ENCODE measurements around the gene TIE1. TPM values are rescaled to one million over a fixed set of nuclear protein-coding genes. Genes with fewer than 3 reads are reported as not detected.

Gene TIE1
- 0.17 and 5.5 TPM in 2 replicates for total RNA-seq

GRCh38 chr1:43300378-43301094, at the start of gene TIE1:
Gene TIE1, plus strand, starts transcription at chr1:43300982. Its CDS starts 90 bp downstream, at chr1:43301072.

GRCh38 chr1:43269627-43270375, 31.0 kb upstream of the TIE1 start, which contains the start of gene TMEM125:
Gene TMEM125, plus strand, starts transcription at chr1:43269983. Its CDS starts 2,740 bp downstream, at chr1:43272723.

GRCh38 chr1:43285269-43285990, 15.4 kb upstream of the TIE1 start, which contains the start of gene C1orf210:
Gene C1orf210, minus strand, starts transcription at chr1:43285581. Its CDS starts 2,311 bp downstream, at chr1:43283270.

GRCh38 chr1:43337588-43337987, 36.8 kb downstream of the TIE1 start, which contains the start of gene MPL:
Gene MPL, plus strand, starts transcription at chr1:43337818. Its CDS starts 31 bp downstream, at chr1:43337849.

GRCh38 chr1:43358746-43359693, 58.2 kb downstream of the TIE1 start, which contains the start of gene CDC20:
Gene CDC20, plus strand, starts transcription at chr1:43358981. Its CDS starts 235 bp downstream, at chr1:43359216.

GRCh38 chr1:43367904-43368645, 67.3 kb downstream of the TIE1 start, which contains the start of gene ELOVL1:
Gene ELOVL1, minus strand, starts transcription at chr1:43368011. Its CDS starts 2,402 bp downstream, at chr1:43365609.

Other genes with a start within 250 kb of the TIE1 start
- gene EBNA1BP2, start 128.7 kb upstream of the TIE1 start, total RNA-seq: 51.3 and 74.9 TPM in 2 replicates
- gene CFAP57, start 128.7 kb upstream of the TIE1 start, total RNA-seq: under 0.01 and 0.33 TPM in 2 replicates
- gene TMEM125, start 31.0 kb upstream of the TIE1 start, total RNA-seq: not detected in 2 replicates
- gene C1orf210, start 15.4 kb upstream of the TIE1 start, total RNA-seq: not detected in 2 replicates
- gene MPL, start 36.8 kb downstream of the TIE1 start, total RNA-seq: not detected in 2 replicates
- gene CDC20, start 58.0 kb downstream of the TIE1 start, total RNA-seq: 7.9 and 86.5 TPM in 2 replicates
- 38.7 and 56.4 TPM in 2 replicates for gene ELOVL1, start 67.0 kb downstream of the TIE1 start, total RNA-seq
- 64.8 and 76.2 TPM in 2 replicates for gene MED8, start 88.8 kb downstream of the TIE1 start, total RNA-seq
- 30.7 and 36.2 TPM in 2 replicates for gene SZT2, start 88.9 kb downstream of the TIE1 start, total RNA-seq
- 20.2 and 31.3 TPM in 2 replicates for gene HYI, start 152.9 kb downstream of the TIE1 start, total RNA-seq
- 24.4 and 59.2 TPM in 2 replicates for gene PTPRF, start 229.9 kb downstream of the TIE1 start, total RNA-seq

Data from smooth muscle cell of trachea (primary cell).